Subcutaneous adipose tissue (tissue), 4 donors: ENCODE measurements around the gene BLID. TPM values are rescaled to one million over a fixed set of nuclear protein-coding genes. Genes with fewer than 3 reads are reported as not detected.

Experiments used
- CTCF ChIP-seq: fragments of 450-650 bp; IDR thresholded peaks from one replicate; pipeline ENCODE4 v1.5.1; 2016; ENCODE audit warnings: low read depth, mild to moderate bottlenecking, control low read depth, antibody characterized with exemption, moderate library complexity
- total RNA-seq, 4 donors: library from RNA; depleted of rRNA; stranded (reverse); fragments of >200 nt; gene quantifications; one replicate each; pipeline ENCODE4 v1.1.0, GENCODE V29; 2016

BLID gene
- total RNA-seq, 4 donors from 2014 or later = 0.66 to 1.5 (median 0.98) TPM; not detected in 1

- TF ChIP-seq CTCF = no peak
These were observed 23.5 kb upstream of the BLID start for GRCh38 chr11:122139595-122139866.

- no peak for TF ChIP-seq CTCF
These were observed 23.0 kb upstream of the BLID start for GRCh38 chr11:122138744-122139594.

- TF ChIP-seq CTCF = no peak
These were observed 21.2 kb upstream of the BLID start for GRCh38 chr11:122137078-122137793.

- no peak for TF ChIP-seq CTCF
These were observed 15.1 kb upstream of the BLID start for GRCh38 chr11:122131126-122131525.

GRCh38 chr11:122128146-122128545 is 12.1 kb upstream of the BLID start:
- TF ChIP-seq CTCF = no peak

- TF ChIP-seq CTCF = no peak
These were observed 11.0 kb upstream of the BLID start for GRCh38 chr11:122127020-122127419.

GRCh38 chr11:122126024-122126688 is 10.1 kb upstream of the BLID start:
- TF ChIP-seq CTCF = no peak
